Lower lobe of right lung (tissue), 2 donors: ENCODE results near the gene PFKFB1. TPM values are rescaled to one million over a fixed set of nuclear protein-coding genes. Genes with fewer than 3 reads are reported as not detected.

Source experiments
- ATAC-seq, 2 donors: fragments of 200-7000 bp; cut with Tn5 transposase; one replicate each; pipeline ENCODE4 v1.9.1; 2020 to 2022; ENCODE audit warnings: mild to moderate bottlenecking in 2 of 2, moderate library complexity in 2 of 2
- DNase-seq: peaks from one replicate; pipeline ENCODE4 v3.0.0-alpha.2; 2020
- H3K27ac ChIP-seq: fragments of 200-600 bp; one replicate; pipeline ENCODE4 v1.8.0; 2022
- H3K27me3 ChIP-seq: fragments of 200-600 bp; one replicate; pipeline ENCODE4 v1.8.0; 2022; ENCODE audit warnings: low read depth
- H3K36me3 ChIP-seq: fragments of 200-600 bp; one replicate; pipeline ENCODE4 v1.8.0; 2022; ENCODE audit warnings: mild to moderate bottlenecking
- H3K4me1 ChIP-seq: fragments of 200-600 bp; one replicate; pipeline ENCODE4 v1.8.0; 2022
- H3K4me3 ChIP-seq: fragments of 200-600 bp; one replicate; pipeline ENCODE4 v1.8.0; 2022; ENCODE audit warnings: mild to moderate bottlenecking
- H3K9me3 ChIP-seq: fragments of 200-600 bp; one replicate; pipeline ENCODE4 v1.8.0; 2022
- intact Hi-C: fragments of 100-400 bp; cut with DNase I; formaldehyde crosslinking; loops from one replicate; pipeline ENCODE4 v1.11.0; 2022
- total RNA-seq: library from RNA; stranded (reverse); fragmentation: NEBNext Ultra II Directional; extraction: Animal tissue kit (Norgen Biotek cat#: 25700); gene quantifications from one replicate; pipeline ENCODE4 v1.2.1, GENCODE V29; 2021
- TF ChIP-seq, protein P1 (sequence below): fragments of 200-600 bp; IDR thresholded peaks from one replicate; pipeline ENCODE4 v1.8.0; 2022; ENCODE audit warnings: antibody characterized with exemption, mild to moderate bottlenecking
- donor health status: DM: no; HTN: yes; CAD: no; lungs with severe emphysema.

Gene PFKFB1
- total RNA-seq, 1 donor from 2014 or later, result 0.27 TPM

DNA sequence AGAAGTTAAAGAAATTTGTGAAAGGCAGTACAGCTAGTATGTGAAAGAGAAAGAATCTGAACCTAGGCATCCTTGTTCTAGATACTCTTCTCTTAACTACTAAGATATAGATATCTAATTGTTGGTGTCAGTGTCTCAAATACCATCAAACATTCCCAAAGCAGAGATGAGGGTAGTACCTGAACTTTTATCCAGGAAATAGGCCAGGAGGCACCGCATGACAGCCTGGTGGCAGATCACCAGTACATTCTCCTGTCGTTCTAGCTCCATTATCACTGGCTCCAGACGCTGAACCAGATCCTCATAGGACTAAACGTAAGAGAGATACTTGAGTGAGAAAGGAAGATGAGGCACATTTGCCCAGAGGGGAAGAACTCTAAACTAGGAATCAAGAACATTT, 56.6 kb downstream of the PFKFB1 start:
- no peaks in the 10 kb centered on the region for H3K9me3 ChIP-seq
- TF ChIP-seq, protein P1, sequence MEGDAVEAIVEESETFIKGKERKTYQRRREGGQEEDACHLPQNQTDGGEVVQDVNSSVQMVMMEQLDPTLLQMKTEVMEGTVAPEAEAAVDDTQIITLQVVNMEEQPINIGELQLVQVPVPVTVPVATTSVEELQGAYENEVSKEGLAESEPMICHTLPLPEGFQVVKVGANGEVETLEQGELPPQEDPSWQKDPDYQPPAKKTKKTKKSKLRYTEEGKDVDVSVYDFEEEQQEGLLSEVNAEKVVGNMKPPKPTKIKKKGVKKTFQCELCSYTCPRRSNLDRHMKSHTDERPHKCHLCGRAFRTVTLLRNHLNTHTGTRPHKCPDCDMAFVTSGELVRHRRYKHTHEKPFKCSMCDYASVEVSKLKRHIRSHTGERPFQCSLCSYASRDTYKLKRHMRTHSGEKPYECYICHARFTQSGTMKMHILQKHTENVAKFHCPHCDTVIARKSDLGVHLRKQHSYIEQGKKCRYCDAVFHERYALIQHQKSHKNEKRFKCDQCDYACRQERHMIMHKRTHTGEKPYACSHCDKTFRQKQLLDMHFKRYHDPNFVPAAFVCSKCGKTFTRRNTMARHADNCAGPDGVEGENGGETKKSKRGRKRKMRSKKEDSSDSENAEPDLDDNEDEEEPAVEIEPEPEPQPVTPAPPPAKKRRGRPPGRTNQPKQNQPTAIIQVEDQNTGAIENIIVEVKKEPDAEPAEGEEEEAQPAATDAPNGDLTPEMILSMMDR, result no peak
- H3K27ac ChIP-seq, result no peak overlapping the region
- H3K4me3 ChIP-seq, result no peak overlapping the region
- no peaks in the 10 kb centered on the region for H3K4me1 ChIP-seq
- intact Hi-C loops, result no loop called here
- DNase-seq, result no peak
- no peaks in the 10 kb centered on the region for H3K27me3 ChIP-seq
- no peaks in the 10 kb centered on the region for H3K36me3 ChIP-seq
- ATAC-seq, result no peak

DNA sequence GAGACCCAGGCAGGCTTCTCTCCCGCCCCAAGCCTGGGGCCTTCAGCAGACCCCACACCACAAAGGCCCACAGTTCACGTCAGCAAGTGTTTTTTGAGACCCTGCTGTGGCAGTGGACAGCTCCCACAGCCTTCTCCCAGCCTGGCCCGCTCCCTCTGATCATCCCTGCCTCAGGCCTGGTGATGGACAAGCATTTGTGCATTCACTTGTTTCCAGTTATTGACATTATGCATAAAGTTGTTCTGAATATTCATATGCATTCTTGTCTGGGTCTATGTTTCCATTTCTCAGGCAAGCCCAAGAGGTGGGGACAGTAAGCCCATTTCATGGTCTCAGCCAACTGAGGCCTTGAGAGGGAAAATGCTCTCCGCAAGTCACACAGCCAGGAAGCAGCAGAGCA, 58.7 kb downstream of the PFKFB1 start:
- Histone ChIP-seq H3K36me3 (no peaks in the 10 kb centered on the region), H3K27me3 (no peaks in the 10 kb centered on the region), H3K27ac (no peak overlapping the region), H3K4me1 (no peaks in the 10 kb centered on the region), H3K9me3 (no peaks in the 10 kb centered on the region), H3K4me3 (no peak overlapping the region)
- intact Hi-C loops, result no loop called here
- DNase-seq (no peak), ATAC-seq (no peak)
- TF ChIP-seq, protein P1, result no peak

DNA sequence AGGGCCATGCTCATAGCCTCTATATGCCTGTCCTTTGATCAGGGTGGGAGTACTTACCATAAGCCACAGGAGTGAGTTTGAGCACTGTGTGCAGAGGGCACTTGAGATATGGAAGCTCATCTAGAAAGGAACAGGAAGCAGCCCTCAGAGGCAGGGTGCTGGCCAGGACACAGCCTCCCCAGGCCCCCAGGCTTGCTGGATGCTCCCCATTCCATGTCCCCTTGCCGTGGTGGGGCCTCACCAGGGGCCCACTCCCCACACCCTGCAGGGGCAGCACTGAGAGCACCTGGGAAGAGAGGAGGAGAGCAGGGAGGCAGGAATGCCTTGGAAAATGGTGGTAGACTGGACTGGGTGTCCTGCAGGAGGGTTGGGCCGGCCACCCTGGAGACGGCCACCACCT, 59.1 kb downstream of the PFKFB1 start:
- no peak for ATAC-seq
- no peak for DNase-seq

DNA sequence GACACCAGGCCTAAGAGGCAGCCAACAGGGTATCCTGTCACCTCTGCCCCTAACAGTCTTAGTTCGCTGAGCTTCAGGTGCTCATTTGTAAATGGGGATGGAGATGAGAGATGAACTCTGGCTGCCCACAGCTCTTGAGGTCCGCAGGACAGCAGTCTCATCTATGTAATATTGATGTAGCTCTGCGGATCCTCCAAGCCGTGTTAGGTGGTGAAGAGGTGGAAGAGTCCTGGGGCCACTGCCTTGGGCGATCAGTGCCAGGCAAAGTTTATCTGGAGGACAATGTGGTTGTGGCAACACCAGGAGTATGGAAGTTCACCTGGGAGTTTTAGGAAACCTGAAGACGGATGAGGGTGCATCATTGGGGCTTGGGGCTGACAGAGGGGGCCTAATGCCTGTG, 59.9 kb downstream of the PFKFB1 start:
- intact Hi-C loops, result no loop called here
- H3K9me3 ChIP-seq, result no peaks in the 10 kb centered on the region
- no peak overlapping the region for H3K4me3 ChIP-seq
- DNase-seq (no peak), ATAC-seq (no peak)
- no peaks in the 10 kb centered on the region for H3K27me3 ChIP-seq
- H3K27ac ChIP-seq, result no peak overlapping the region
- TF ChIP-seq, protein P1, result no peak
- H3K4me1 ChIP-seq, result no peaks in the 10 kb centered on the region
- H3K36me3 ChIP-seq, result no peaks in the 10 kb centered on the region

More for the DNA sequence above, 59.1 kb downstream of the PFKFB1 start:
- intact Hi-C loops, result no loop called here
- no peak overlapping the region for H3K4me3 ChIP-seq
- TF ChIP-seq, protein P1, result no peak
- H3K9me3 ChIP-seq, result no peaks in the 10 kb centered on the region
- H3K4me1 ChIP-seq, result no peaks in the 10 kb centered on the region
- no peak overlapping the region for H3K27ac ChIP-seq
- no peaks in the 10 kb centered on the region for H3K27me3 ChIP-seq
- no peaks in the 10 kb centered on the region for H3K36me3 ChIP-seq

DNA sequence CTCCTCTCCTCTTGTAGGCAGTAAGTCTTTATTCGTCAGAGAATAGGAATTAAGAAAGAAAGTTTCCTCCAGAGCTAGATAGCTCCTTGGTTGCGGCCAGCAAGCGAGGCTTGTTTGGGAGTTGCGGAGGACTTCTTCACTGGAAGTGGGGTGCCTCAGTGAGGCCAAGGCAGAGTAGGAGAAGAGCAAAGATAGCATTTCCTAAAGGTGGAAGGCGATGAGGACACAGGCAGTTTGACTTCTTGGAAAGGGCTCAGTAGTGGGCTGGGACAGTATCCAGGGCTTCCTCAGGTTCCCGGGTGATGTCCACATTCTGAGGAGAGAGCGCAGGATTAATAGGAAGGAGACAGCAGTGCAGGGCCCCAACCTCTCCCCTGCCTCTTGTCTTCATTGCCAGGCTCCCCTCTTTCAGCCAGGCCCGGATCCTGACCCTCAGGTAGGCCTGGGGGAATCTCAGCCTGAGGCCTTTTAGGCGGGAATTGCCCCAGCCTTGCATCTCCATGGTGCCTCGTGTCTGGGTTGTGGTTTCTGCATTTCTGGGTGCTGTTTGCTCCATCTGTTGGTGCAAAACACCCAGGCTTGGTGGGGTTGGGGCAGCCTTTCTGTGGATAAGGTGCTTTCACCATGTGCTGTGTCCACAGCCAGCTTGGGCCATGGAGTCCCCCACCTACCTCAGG, 60.7 kb downstream of the PFKFB1 start:
- no peaks in the 10 kb centered on the region for H3K4me1 ChIP-seq
- ATAC-seq (no peak), DNase-seq (no peak)
- H3K9me3 ChIP-seq, result no peaks in the 10 kb centered on the region
- intact Hi-C loops, result no loop called here
- TF ChIP-seq, protein P1, result no peak
- no peaks in the 10 kb centered on the region for H3K27me3 ChIP-seq
- H3K4me3 ChIP-seq, result no peak overlapping the region
- H3K27ac ChIP-seq, result no peak overlapping the region
- H3K36me3 ChIP-seq, result no peaks in the 10 kb centered on the region
